ENCODE measurements around the gene SLITRK3.

Gene SLITRK3

GRCh38 chr3:165195640-165196576, at the start of gene SLITRK3:
Gene SLITRK3, minus strand, starts transcription at chr3:165196384. Its CDS starts 5,554 bp downstream, at chr3:165190830.
- no peak for DNase-seq (ENCODE audit: low read depth)

GRCh38 chr3:165243597-165243996, 47.4 kb upstream of the SLITRK3 start:
- DNase-seq (ENCODE audit: low read depth) = no peak

GRCh38 chr3:165233501-165234195, 37.5 kb upstream of the SLITRK3 start:
- DNase-seq (ENCODE audit: low read depth) = no peak

- no peak for DNase-seq (ENCODE audit: low read depth)
Observed at GRCh38 chr3:165225604-165226003, 29.4 kb upstream of the SLITRK3 start.

GRCh38 chr3:165217739-165218138, 21.6 kb upstream of the SLITRK3 start:
- DNase-seq (ENCODE audit: low read depth) = no peak

- DNase-seq (ENCODE audit: low read depth) = no peak
Observed at GRCh38 chr3:165212580-165212979, 16.4 kb upstream of the SLITRK3 start.

GRCh38 chr3:165211721-165212120, 15.5 kb upstream of the SLITRK3 start:
- no peak for DNase-seq (ENCODE audit: low read depth)

- DNase-seq (ENCODE audit: low read depth) = no peak
Observed at GRCh38 chr3:165210727-165211126, 14.5 kb upstream of the SLITRK3 start.

- DNase-seq (ENCODE audit: low read depth) = no peak
Observed at GRCh38 chr3:165210132-165210531, 13.9 kb upstream of the SLITRK3 start.

- no peak for DNase-seq (ENCODE audit: low read depth)
Observed at GRCh38 chr3:165206454-165207266, 10.5 kb upstream of the SLITRK3 start.

GRCh38 chr3:165204445-165204844, 8.3 kb upstream of the SLITRK3 start:
- DNase-seq (ENCODE audit: low read depth) = no peak

GRCh38 chr3:165202995-165203394, 6.8 kb upstream of the SLITRK3 start:
- DNase-seq (ENCODE audit: low read depth) = no peak

- no peak for DNase-seq (ENCODE audit: low read depth)
Observed at GRCh38 chr3:165201964-165202363, 5.8 kb upstream of the SLITRK3 start.

- no peak for DNase-seq (ENCODE audit: low read depth)
Observed at GRCh38 chr3:165197481-165197800, 1.3 kb upstream of the SLITRK3 start.

GRCh38 chr3:165196577-165197480, 645 bp upstream of the SLITRK3 start:
- DNase-seq (ENCODE audit: low read depth) = no peak

- DNase-seq (ENCODE audit: low read depth) = no peak
Observed at GRCh38 chr3:165195241-165195639, 944 bp downstream of the SLITRK3 start.

GRCh38 chr3:165194511-165195240, 1.5 kb downstream of the SLITRK3 start:
- DNase-seq (ENCODE audit: low read depth) = no peak

GRCh38 chr3:165193366-165194254, 2.6 kb downstream of the SLITRK3 start:
- no peak for DNase-seq (ENCODE audit: low read depth)

GRCh38 chr3:165192610-165193192, 3.5 kb downstream of the SLITRK3 start:
- DNase-seq (ENCODE audit: low read depth) = no peak
